GM19240 (cell line): ENCODE measurements around the gene TBL1XR1.

Source experiments
- DNase-seq: peaks from one replicate; pipeline ENCODE4 v3.0.0; 2011; ENCODE audit warnings: low spot score; ENCODE audit not compliant: insufficient read length

The TBL1XR1 gene

DNA sequence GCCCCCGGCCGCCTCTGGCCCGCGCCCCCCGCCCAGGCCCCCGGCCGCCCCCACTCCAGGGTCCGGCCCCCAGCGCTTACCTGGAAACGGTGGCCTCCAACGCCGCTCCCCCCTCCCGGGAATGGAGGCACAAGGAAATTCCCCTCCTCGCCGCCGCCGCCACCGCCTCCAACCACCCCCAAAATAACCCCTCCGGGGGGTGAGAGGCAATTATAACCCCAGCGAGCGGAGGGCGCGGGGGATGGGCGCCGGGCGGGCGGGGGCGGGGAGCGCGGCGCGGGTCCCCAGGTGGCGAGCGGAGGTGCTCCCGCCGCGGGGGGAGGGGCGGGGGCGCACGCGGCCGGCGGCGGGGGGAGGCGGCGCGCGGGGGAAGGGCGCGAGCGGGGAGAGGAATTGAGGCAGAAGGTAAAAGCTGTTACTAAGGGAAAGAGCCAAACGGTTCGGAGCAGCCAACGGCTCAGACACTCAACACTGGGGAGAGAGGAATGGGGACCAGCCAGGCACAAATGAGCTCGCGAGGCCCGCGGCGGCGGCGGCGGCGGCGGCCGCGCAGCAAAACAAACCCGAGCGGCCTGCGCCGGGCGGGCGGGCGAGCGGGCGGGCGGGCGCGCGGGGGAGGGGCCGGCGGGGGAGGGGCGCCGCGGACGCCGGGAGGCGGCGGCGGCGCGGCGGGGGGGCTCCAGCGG lies at the start of gene TBL1XR1:
TSS of gene TBL1XR1 (minus strand) at position 442 of the 686 bp plus-strand sequence. CDS start 132,505 bp downstream, outside the sequence.
- peak; percentile 93 for DNase-seq

- DNase-seq: no peak
These were observed 48.0 kb upstream of the TBL1XR1 start for GRCh38 chr3:177245250-177245649.

DNA sequence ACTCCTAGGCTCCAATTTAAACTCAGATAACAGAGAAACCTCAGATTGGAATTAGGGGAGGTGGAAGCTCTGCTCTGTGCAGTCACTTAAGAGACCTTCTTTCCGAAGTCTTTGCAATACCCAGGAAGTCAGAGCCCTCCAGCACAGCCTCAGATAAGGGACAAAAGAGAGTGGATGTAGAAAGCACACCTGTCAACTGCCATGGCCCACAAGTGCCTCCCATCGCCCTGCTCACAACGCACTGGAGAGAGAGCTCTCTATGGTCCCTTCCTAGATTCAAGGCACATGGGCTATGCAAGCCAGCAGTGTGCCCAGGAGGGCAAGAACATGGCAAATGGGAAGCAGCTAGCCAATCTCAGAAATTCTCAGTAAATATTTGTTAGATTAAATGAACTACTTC lies 47.3 kb upstream of the TBL1XR1 start:
- no peak for DNase-seq

- DNase-seq: no peak
These were observed 41.5 kb upstream of the TBL1XR1 start for GRCh38 chr3:177238686-177239216.

DNA sequence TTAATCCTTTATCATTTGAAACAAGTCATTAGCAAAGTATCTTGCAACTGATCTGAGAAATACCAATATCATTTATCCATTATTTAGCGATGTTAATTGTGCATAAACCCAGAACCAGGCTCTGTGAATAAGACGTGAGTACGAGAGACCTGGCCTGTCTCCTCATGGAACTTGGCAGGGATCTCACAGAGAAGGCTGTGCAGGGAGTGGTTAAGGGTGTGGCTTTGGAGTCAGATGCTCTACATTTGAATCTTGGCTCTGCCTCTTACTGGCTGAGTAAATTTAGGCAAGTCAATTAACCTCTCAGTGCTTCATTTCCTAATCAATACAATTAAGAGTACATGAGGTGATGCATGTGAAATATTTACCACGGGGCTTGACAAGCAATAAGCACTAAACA lies 39.9 kb upstream of the TBL1XR1 start:
- no peak for DNase-seq

DNA sequence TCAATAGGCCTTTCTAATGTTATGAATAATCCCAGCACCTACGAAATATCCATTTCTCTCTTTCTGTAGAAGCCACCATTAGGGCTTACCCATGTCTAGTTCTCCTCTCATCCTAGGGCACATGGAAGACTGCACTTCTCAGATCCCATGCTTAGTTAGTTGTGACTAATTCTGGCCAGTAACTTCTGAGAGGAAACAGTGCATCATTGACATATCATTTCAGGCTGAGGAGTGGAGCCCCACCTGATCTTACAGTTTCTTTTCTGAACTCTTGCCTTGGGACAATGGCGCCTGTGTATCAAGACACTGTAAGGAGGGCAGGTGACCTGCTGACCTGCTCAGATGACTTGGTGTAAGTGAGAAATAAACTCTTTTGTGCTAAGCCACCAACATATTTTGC lies 39.4 kb upstream of the TBL1XR1 start:
- no peak for DNase-seq

DNA sequence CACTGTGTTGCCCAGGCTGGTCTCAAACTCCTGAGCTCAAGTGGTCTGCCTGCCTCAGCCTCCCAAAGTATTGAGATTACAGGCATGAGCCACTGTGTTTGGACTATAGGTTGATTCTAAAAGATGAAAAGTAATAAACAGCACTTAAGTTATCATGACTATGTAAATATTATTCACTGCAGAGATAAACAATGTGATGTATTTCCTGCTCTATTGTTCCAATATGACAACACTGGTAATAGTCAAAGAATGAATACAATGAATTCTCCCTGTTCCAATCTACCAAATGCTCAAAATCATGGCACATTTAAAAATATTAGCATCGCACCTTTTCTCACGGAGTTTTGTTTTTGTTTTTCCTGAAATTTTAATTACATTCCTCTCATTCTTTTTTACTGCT lies 36.8 kb upstream of the TBL1XR1 start:
- DNase-seq: no peak

GRCh38 chr3:177231242-177231641 lies 34.0 kb upstream of the TBL1XR1 start:
- DNase-seq: no peak

- no peak for DNase-seq
These were observed 33.4 kb upstream of the TBL1XR1 start for GRCh38 chr3:177230641-177231040.

GRCh38 chr3:177229791-177230190 lies 32.5 kb upstream of the TBL1XR1 start:
- DNase-seq: no peak

DNA sequence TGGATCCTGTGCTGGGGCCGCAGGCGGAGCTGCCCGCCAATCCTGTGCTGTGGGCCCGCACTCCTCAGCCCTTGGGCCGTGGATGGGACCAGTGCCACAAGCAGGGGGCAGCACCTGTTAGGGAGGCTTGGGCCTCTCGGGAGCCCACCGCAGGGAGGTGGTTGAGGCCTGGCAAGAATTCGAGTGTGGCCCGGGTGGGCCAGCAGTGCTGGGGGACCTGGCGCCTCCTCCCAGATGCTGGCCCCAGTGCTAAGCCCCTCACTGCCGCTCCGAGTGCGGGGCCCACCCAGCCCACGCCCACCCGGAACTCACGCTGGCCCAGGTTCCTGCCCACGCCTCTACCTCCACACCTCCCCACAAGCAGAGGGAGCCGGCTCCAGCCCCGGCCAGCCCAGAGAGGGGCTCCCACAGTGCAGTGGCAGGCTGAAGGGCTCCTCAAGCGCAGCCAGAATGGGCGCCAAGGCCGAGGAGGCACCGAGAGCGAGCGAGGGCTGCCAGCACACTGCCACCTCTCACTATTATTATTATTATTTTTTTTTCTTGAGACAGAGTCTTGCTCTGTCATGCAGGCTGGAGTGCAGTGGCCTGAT lies 31.4 kb upstream of the TBL1XR1 start:
- no peak for DNase-seq

GRCh38 chr3:177224414-177224813 lies 27.1 kb upstream of the TBL1XR1 start:
- DNase-seq: no peak

GRCh38 chr3:177221744-177222143 lies 24.5 kb upstream of the TBL1XR1 start:
- DNase-seq: no peak

DNA sequence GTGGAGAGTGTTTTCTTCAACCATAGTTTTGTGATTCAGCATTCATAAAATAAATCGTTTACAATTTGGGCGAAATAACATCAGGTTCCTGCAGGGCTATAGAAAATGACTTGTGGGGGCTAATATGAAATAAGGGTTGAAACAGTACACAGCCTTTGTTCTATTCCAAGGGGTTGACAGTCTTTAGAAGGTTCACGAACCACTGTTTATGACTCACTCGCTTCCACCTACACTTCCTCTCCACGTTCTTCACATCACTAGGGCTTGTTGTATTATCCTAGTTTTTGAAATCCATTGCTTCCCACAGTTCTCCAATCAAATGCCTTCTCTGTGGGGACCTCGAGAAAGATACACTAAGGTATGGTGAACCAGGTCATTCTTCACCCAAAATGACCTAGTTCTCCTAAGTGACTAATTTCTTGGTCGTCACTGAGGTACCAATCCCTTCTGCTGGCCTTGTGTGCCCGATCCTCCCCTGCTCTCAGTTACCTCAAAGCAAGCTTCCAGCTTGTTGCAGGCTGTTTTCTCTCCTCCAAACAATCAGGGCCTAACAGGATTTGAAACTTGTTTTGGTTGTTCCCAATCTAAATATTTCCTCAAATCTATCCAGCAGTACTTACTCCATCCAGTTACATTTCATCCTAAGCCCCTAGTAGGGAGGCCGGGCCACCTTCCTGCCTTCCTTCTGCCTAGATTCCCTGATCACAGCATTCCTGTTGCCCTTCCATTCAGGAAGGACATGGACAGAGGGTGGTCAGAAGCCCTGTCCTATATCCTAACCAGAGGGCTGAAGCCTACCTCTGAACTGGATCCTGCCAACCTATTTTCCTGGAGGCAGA lies 23.1 kb upstream of the TBL1XR1 start:
- no peak for DNase-seq

DNA sequence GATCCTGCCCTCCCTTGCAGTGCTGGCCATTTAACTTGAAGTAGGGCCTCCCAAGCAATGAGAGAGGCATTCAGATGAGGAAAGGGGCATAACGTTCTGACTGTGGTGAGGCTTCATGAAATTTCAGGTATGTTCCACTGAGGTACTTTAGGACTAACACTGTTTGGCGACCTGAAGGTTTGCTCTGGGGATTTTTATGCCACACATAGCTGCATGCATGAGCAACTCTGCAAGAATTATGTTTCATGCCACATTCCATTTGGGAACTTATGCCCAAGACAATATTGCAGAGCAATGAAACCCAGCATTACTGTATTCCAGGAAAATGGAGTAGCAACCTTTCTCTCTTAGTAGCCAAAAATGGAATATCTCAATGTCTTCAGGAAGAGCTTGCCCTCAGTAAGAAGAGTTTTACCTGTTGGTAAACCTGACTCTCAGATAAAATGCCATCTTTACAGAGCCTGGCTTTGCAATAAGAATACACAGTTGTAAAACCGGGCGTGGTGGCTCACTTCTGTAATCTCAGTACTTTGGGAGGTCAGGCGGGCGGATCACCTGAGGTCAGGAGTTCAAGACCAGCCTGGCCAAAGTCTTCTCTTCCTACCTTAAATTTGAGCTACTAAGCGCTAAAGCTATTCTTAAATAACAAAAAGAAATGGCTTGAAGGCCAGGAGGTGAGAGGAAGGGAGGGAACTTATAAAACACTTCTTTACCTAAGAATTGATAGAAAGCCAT lies 16.7 kb upstream of the TBL1XR1 start:
- DNase-seq: no peak

DNA sequence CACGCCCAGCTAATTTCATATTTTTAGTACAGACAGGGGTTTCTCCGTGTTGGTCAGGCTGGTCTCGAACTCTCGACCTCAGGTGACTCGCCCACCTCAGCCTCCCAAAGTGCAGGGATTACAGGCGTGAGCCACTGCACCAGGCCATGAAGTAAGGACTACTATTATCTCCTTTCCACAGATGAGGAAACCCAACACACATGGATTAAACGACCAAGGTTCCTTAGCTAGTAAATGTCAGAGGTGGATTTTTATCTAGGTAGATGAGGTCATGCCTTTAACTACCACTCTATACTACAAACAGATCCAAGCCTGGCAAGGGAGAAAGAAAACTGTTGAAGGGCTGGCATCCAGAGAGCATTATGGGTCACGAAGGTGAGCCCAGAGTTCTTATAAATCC lies 15.5 kb upstream of the TBL1XR1 start:
- no peak for DNase-seq

DNA sequence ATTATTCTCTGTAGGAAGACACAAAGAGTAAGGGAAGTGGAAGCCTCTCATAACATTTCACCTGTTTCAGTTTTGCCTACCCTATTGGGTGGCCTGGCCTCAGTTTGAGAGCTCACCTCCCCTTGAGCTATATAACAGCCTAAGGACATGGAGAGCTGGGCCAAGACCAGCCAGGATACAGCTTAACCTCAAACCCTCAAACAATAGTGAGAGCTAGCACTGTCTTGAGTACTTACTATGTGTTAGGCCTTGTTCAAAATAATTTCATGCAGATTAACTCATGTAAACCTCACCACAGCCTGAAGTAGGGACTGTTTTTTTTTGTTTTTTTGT lies 15.0 kb upstream of the TBL1XR1 start:
- DNase-seq: no peak

DNA sequence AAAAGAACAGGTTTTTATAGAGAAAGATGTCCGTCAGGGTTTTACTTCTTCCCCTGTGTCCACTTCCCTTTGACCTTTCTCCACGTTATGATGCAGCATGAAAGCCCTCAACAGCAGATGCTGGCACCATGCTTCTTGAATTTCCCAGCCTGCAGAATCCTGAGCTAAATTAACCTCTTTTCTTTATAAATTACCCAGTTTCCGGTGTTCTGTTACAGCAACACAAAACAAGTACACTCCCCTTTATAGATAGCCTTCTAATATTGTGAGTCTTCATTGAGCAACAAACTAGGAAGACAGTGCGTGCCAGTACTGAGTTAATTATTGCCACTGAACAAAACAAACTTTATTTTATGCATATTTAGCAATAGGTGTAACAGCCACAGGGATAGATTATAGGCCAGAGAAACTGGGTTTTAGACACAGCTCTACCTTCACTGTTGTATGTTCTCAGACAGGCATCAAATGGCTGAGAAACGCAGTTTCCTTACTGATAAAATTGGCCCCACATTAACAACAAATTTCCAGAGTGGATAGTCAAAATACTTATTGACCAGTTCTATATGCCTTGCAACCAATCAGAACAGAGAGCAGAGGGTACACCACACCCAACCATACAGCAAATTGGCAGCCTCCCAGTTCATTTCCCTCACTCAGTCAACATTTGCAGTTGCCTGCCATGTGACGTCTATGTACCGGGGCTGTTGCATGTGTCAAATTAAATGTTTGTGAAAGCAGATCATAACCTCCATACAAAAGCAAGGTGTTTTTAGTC lies 14.4 kb upstream of the TBL1XR1 start:
- no peak for DNase-seq

- no peak for DNase-seq
These were observed 13.6 kb upstream of the TBL1XR1 start for GRCh38 chr3:177210744-177211502.

- no peak for DNase-seq
These were observed 12.2 kb upstream of the TBL1XR1 start for GRCh38 chr3:177209509-177209908.
